Kidney glomerular epithelial cell (primary cell): Measurements from ENCODE around the gene ITGB6.

Source experiments
- DNase-seq: peaks from one replicate; lab custom pipeline; 2025; lab: John Stamatoyannopoulos, UW

ITGB6 gene

GRCh38 chr2:160199683-160200389 is at the start of gene ITGB6:
ITGB6 (minus strand) TSS chr2:160200272; CDS start chr2:160200063, 209 bp downstream.
- DNase-seq = peak; percentile 17

- no peak for DNase-seq
These were observed 47.4 kb upstream of the ITGB6 start for GRCh38 chr2:160247296-160248035.

GRCh38 chr2:160246356-160246755 is 46.3 kb upstream of the ITGB6 start:
- no peak for DNase-seq

- DNase-seq = peak; percentile 46
These were observed 45.6 kb upstream of the ITGB6 start for GRCh38 chr2:160245614-160246155.

GRCh38 chr2:160242893-160243564 is 43.0 kb upstream of the ITGB6 start:
- DNase-seq = no peak

- DNase-seq = peak; percentile 83
These were observed 41.4 kb upstream of the ITGB6 start for GRCh38 chr2:160241251-160242137.

GRCh38 chr2:160239436-160239835 is 39.4 kb upstream of the ITGB6 start:
- no peak for DNase-seq

- DNase-seq = no peak
These were observed 38.3 kb upstream of the ITGB6 start for GRCh38 chr2:160238392-160238791.

GRCh38 chr2:160232905-160233475 is 32.9 kb upstream of the ITGB6 start:
- DNase-seq = no peak

- peak; percentile 65 for DNase-seq
These were observed 29.5 kb upstream of the ITGB6 start for GRCh38 chr2:160229591-160229990.

- peak; percentile 98 for DNase-seq
These were observed 28.3 kb upstream of the ITGB6 start for GRCh38 chr2:160228141-160228917.

GRCh38 chr2:160227293-160227915 is 27.3 kb upstream of the ITGB6 start:
- DNase-seq = peak; percentile 88

GRCh38 chr2:160226367-160226766 is 26.3 kb upstream of the ITGB6 start:
- no peak for DNase-seq

GRCh38 chr2:160225722-160226121 is 25.6 kb upstream of the ITGB6 start:
- DNase-seq = no peak

GRCh38 chr2:160224507-160224906 is 24.4 kb upstream of the ITGB6 start:
- DNase-seq = no peak

GRCh38 chr2:160224060-160224459 is 24.0 kb upstream of the ITGB6 start:
- peak; percentile 95 for DNase-seq

GRCh38 chr2:160223560-160223959 is 23.5 kb upstream of the ITGB6 start:
- no peak for DNase-seq

- no peak for DNase-seq
These were observed 22.6 kb upstream of the ITGB6 start for GRCh38 chr2:160222546-160223283.
